ENCODE results near the gene MED27.
A peak's percentile ranks its signal among the peaks of the same experiment; 100 is the strongest.

MED27 gene

GRCh38 chr9:131839281-131840084 lies 240.2 kb downstream of the MED27 start (continued):
- TF ChIP-seq ZNF629 (tag by site-specific recombination; IDR thresholded peaks at IDR 0.05) = peak; percentile 53; the same call in 1 of the 2 replicates
- TF ChIP-seq KLF17 (tag by site-specific recombination; IDR thresholded peaks at IDR 0.05) = no peak; the same call in 1 of the 2 replicates
- TF ChIP-seq KLF8 (tag by site-specific recombination; IDR thresholded peaks at IDR 0.05) = peak; percentile 56
- no peak for TF ChIP-seq ZNF140 (tag by site-specific recombination; IDR thresholded peaks at IDR 0.05)
- no peak for TF ChIP-seq ZNF513 (tag by site-specific recombination; IDR thresholded peaks at IDR 0.05)
- TF ChIP-seq ZNF621 (tag by site-specific recombination; IDR thresholded peaks at IDR 0.05) = no peak
- no peak for TF ChIP-seq ZNF2 (tag by site-specific recombination; IDR thresholded peaks at IDR 0.05)
- no peak for TF ChIP-seq ZNF677 (tag by site-specific recombination; IDR thresholded peaks at IDR 0.05)
- TF ChIP-seq ZNF664 (tag by site-specific recombination; IDR thresholded peaks at IDR 0.05) = peak; percentile 71
- peak; percentile 42; the same call in 1 of the 2 replicates for TF ChIP-seq PATZ1 (tag by site-specific recombination; IDR thresholded peaks at IDR 0.05)
- TF ChIP-seq KLF1 (tag by site-specific recombination; IDR thresholded peaks at IDR 0.05) = peak; percentile 54
- TF ChIP-seq FEZF1 (tag by site-specific recombination; IDR thresholded peaks at IDR 0.05) = 0 out of 2 replicates have a peak, but pooled peaks have one; percentile 14
- TF ChIP-seq EGR2 (tag by site-specific recombination; IDR thresholded peaks at IDR 0.05; ENCODE audit: low read depth) = no peak
- TF ChIP-seq CTCF (tag by site-specific recombination; IDR thresholded peaks at IDR 0.05) = no peak
- TF ChIP-seq ZNF426 (tag by site-specific recombination; IDR thresholded peaks at IDR 0.05) = no peak
- TF ChIP-seq GLI2 (tag by site-specific recombination; IDR thresholded peaks at IDR 0.05; ENCODE audit: borderline replicate concordance, low read depth) = no peak
- no peak for TF ChIP-seq ZNF792 (tag by site-specific recombination; IDR thresholded peaks at IDR 0.05)
- peak; percentile 86 for TF ChIP-seq OSR2 (tag by site-specific recombination; IDR thresholded peaks at IDR 0.05)
- TF ChIP-seq ZNF266 (tag by site-specific recombination; IDR thresholded peaks at IDR 0.05; ENCODE audit: low read depth) = no peak
- no peak for TF ChIP-seq ZNF449 (tag by site-specific recombination; IDR thresholded peaks at IDR 0.05)
- TF ChIP-seq ZNF518A (tag by site-specific recombination; conservative IDR thresholded peaks at IDR 0.05; ENCODE audit: low read depth) = no peak
- TF ChIP-seq ZBTB10 (tag by site-specific recombination; IDR thresholded peaks at IDR 0.05) = no peak
- TF ChIP-seq ZBTB17 (tag by site-specific recombination; IDR thresholded peaks at IDR 0.05) = peak; percentile 63; the same call in 1 of the 2 replicates

All from HEK293 (cell line).